ENCODE measurements around the gene TBRG1. TPM values are rescaled to one million over a fixed set of nuclear protein-coding genes. Genes with fewer than 3 reads are reported as not detected.

The TBRG1 gene, protein sequence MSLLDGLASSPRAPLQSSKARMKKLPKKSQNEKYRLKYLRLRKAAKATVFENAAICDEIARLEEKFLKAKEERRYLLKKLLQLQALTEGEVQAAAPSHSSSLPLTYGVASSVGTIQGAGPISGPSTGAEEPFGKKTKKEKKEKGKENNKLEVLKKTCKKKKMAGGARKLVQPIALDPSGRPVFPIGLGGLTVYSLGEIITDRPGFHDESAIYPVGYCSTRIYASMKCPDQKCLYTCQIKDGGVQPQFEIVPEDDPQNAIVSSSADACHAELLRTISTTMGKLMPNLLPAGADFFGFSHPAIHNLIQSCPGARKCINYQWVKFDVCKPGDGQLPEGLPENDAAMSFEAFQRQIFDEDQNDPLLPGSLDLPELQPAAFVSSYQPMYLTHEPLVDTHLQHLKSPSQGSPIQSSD
- 37.7 and 40.2 TPM in 2 replicates for total RNA-seq

DNA sequence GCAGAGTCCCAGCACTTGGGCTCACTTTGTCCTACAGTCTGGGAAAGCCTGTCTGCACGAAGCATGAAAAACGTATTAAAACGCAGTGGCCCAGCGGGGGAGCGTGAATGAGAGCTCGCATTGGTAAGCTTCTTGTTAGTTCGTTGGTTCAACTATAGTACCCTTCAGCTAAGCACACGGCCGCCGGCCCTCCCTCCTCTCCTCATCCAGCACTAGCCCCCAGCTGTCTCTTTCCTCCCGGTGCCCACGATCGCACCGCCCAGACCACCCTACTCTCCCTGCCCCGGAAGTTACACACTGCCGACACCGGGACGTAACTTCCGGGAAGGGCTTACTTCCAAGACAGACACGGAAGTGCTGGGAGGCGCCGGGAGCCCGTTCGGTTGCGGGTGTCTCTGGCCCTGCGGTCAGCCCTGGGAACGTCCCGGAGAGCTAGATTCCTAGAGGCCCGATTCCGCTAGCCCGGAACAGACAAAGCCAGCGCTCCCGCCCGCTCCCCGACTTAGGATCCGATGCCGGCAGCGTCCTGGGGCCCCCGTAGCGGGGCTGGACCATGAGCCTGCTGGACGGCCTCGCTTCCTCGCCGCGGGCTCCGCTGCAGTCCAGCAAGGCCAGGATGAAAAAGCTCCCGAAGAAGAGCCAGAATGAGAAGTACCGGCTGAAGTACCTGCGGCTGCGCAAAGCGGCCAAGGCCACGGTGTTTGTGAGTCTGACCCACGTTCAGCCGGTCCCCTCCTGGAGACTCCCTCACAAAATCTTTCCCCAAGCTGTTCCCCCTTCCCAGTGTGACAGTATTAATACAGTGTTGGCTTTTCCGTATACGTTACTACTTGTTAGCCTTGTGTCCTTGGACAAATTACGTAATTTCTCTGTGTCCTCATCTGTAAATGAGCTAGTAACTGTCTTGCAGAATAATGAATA, at the start of gene TBRG1:
TSS of gene TBRG1 (plus strand) at position 334 of the 921 bp plus-strand sequence. CDS start at position 554, 220 bp downstream.
- Histone ChIP-seq H3K27me3 (ENCODE audit: insufficient read depth, low read length) (peaks cover 11% of the 10 kb centered on the region), H2AFZ (ENCODE audit: low read length) (peak within 1 kb of the TSS; percentile 99), H4K20me1 (ENCODE audit: insufficient read depth, low read length) (peaks cover 21% of the 10 kb centered on the region), H3K4me1 (ENCODE audit: insufficient read depth, low read length) (peaks cover 18% of the 10 kb centered on the region), H3K79me2 (ENCODE audit: insufficient read depth, low read length) (peaks cover 46% of the 10 kb centered on the region), H3K27ac (ENCODE audit: low read depth, low read length) (peak within 1 kb of the TSS; percentile 90), H3K9me3 (ENCODE audit: low read depth, low read length) (no peaks in the 10 kb centered on the region), H3K4me3 (ENCODE audit: insufficient read depth, low read length) (peak within 1 kb of the TSS; percentile 88), H3K36me3 (ENCODE audit: insufficient read depth, low read length) (peaks cover 34% of the 10 kb centered on the region), H3K4me2 (ENCODE audit: insufficient read depth, low read length) (peak within 1 kb of the TSS; percentile 96)
- peak; percentile 90 for DNase-seq (ENCODE audit: insufficient read length, low spot score, missing footprints)
- TF ChIP-seq, protein P1, sequence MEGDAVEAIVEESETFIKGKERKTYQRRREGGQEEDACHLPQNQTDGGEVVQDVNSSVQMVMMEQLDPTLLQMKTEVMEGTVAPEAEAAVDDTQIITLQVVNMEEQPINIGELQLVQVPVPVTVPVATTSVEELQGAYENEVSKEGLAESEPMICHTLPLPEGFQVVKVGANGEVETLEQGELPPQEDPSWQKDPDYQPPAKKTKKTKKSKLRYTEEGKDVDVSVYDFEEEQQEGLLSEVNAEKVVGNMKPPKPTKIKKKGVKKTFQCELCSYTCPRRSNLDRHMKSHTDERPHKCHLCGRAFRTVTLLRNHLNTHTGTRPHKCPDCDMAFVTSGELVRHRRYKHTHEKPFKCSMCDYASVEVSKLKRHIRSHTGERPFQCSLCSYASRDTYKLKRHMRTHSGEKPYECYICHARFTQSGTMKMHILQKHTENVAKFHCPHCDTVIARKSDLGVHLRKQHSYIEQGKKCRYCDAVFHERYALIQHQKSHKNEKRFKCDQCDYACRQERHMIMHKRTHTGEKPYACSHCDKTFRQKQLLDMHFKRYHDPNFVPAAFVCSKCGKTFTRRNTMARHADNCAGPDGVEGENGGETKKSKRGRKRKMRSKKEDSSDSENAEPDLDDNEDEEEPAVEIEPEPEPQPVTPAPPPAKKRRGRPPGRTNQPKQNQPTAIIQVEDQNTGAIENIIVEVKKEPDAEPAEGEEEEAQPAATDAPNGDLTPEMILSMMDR (IDR thresholded peaks at IDR 0.05; ENCODE audit: extremely low read depth, low read depth, low read length) = no peak

DNA sequence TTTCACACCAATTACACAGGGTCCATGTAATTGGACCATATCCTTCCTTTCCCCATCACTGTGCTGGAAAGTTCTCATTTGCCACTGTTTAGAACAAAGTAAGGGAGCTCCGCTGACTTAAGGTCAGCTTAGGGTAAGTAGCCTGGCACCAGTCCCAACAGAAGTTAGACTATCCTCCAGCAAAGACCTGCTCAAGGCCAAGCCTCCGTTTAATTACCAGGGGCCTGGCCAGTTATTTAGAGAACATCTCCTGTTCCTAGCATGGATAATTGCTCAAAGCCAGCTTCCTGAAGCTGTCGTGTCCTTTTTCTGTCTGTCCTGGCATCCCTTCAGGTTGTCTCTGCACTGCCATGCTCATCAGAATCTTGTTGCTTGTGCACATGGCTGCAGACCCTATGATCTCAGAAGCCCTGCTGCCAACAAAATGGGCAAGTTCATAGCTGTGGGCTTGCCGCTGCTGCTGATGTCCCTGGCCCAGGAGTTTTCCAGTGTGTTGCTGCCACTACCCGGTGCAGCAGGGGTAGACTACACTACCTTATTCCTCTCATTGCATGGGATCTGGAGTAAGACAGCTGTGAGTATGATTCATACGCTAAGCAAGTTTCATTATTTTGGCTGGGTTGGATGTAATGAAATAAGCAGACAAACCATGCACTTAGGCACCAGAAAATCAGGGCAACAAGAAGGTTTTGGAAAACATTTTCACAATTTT, 44.8 kb upstream of the TBRG1 start:
- TF ChIP-seq, protein P1 (IDR thresholded peaks at IDR 0.05; ENCODE audit: extremely low read depth, low read depth, low read length) = no peak

DNA sequence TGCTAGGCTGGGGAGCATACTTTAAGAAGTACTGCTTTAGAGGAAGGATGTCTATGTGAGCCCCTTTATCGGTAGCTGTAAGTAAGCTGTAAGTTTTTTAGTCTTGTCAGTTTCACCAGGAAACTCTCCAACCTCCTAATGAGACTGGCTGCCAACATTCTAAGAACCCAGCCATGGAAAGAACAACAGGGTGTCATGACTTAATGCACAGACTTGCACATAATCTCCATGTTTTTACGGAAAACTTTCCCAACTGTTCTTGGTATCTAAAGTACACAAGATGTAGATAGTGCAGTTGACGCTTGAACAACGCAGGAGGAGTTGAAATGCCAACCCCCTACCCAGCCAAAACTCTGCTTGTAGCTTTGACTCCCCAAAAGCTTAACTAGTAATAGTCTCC, 43.9 kb upstream of the TBRG1 start:
- H4K20me1 ChIP-seq (ENCODE audit: insufficient read depth, low read length) = no peaks in the 10 kb centered on the region
- H3K4me3 ChIP-seq (ENCODE audit: insufficient read depth, low read length) = no peak overlapping the region
- H3K4me2 ChIP-seq (ENCODE audit: insufficient read depth, low read length) = no peak overlapping the region
- no peaks in the 10 kb centered on the region for H3K4me1 ChIP-seq (ENCODE audit: insufficient read depth, low read length)
- H3K27me3 ChIP-seq (ENCODE audit: insufficient read depth, low read length) = no peaks in the 10 kb centered on the region
- no peak overlapping the region for H3K27ac ChIP-seq (ENCODE audit: low read depth, low read length)
- TF ChIP-seq, protein P1 (IDR thresholded peaks at IDR 0.05; ENCODE audit: extremely low read depth, low read depth, low read length) = no peak
- no peak for DNase-seq (ENCODE audit: insufficient read length, low spot score, missing footprints)
- H2AFZ ChIP-seq (ENCODE audit: low read length) = no peak overlapping the region
- H3K36me3 ChIP-seq (ENCODE audit: insufficient read depth, low read length) = no peaks in the 10 kb centered on the region
- H3K9me3 ChIP-seq (ENCODE audit: low read depth, low read length) = no peaks in the 10 kb centered on the region
- H3K79me2 ChIP-seq (ENCODE audit: insufficient read depth, low read length) = no peaks in the 10 kb centered on the region

More for the DNA sequence above, 44.8 kb upstream of the TBRG1 start:
- DNase-seq (ENCODE audit: insufficient read length, low spot score, missing footprints) = peak; percentile 3
- Histone ChIP-seq H3K79me2 (ENCODE audit: insufficient read depth, low read length) (no peaks in the 10 kb centered on the region), H3K9me3 (ENCODE audit: low read depth, low read length) (no peaks in the 10 kb centered on the region), H3K4me3 (ENCODE audit: insufficient read depth, low read length) (no peak overlapping the region), H2AFZ (ENCODE audit: low read length) (no peak overlapping the region), H3K36me3 (ENCODE audit: insufficient read depth, low read length) (no peaks in the 10 kb centered on the region), H3K4me2 (ENCODE audit: insufficient read depth, low read length) (no peak overlapping the region), H3K27me3 (ENCODE audit: insufficient read depth, low read length) (no peaks in the 10 kb centered on the region), H4K20me1 (ENCODE audit: insufficient read depth, low read length) (no peaks in the 10 kb centered on the region), H3K4me1 (ENCODE audit: insufficient read depth, low read length) (no peaks in the 10 kb centered on the region), H3K27ac (ENCODE audit: low read depth, low read length) (no peak overlapping the region)
